Measurements from ENCODE around the gene CGB7. TPM values are rescaled to one million over a fixed set of nuclear protein-coding genes. Genes with fewer than 3 reads are reported as not detected.
"Not testable (repeated sequence)": the region's sequence is repeated elsewhere in the genome, so short reads cannot be mapped to it uniquely, and the experiment has no call there.

CGB7 gene
- total RNA-seq, 1 donor from 2014 or later = not detected

DNA sequence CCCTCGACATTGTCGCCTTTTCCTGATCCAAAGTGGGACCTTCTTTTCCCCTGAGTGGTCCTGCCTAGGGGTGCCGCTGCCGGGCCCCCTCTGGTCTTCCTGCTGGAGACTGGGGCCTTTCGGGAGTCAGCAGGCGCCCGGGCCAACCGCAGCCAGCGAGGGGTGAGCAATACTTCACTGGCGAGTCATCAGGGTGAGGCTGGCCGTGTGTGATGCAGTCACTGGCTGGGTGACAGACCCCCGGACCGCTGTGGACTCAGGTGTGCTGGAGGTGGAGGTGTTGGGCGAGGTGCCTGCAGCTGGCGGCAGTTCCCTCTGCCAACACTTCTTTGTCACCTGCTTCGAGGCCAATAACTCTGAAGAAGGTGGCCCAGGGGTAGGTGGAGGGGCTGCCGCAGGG, 15.4 kb downstream of the CGB7 start:
- Mint-ChIP-seq H3K4me1 (no peaks in the 10 kb centered on the region), H3K36me3 (ENCODE audit: low read depth) (no peaks in the 10 kb centered on the region), H3K9me3 (no peaks in the 10 kb centered on the region), H3K27me3 (ENCODE audit: low read depth) (no peaks in the 10 kb centered on the region), H3K27ac (ENCODE audit: unreplicated experiment) (no peak overlapping the region), H3K4me3 (no peak overlapping the region)
- TF ChIP-seq, protein P1, sequence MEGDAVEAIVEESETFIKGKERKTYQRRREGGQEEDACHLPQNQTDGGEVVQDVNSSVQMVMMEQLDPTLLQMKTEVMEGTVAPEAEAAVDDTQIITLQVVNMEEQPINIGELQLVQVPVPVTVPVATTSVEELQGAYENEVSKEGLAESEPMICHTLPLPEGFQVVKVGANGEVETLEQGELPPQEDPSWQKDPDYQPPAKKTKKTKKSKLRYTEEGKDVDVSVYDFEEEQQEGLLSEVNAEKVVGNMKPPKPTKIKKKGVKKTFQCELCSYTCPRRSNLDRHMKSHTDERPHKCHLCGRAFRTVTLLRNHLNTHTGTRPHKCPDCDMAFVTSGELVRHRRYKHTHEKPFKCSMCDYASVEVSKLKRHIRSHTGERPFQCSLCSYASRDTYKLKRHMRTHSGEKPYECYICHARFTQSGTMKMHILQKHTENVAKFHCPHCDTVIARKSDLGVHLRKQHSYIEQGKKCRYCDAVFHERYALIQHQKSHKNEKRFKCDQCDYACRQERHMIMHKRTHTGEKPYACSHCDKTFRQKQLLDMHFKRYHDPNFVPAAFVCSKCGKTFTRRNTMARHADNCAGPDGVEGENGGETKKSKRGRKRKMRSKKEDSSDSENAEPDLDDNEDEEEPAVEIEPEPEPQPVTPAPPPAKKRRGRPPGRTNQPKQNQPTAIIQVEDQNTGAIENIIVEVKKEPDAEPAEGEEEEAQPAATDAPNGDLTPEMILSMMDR (conservative IDR thresholded peaks at IDR 0.05) = no peak
- no peak for DNase-seq (ENCODE audit: low read depth, low spot score)

DNA sequence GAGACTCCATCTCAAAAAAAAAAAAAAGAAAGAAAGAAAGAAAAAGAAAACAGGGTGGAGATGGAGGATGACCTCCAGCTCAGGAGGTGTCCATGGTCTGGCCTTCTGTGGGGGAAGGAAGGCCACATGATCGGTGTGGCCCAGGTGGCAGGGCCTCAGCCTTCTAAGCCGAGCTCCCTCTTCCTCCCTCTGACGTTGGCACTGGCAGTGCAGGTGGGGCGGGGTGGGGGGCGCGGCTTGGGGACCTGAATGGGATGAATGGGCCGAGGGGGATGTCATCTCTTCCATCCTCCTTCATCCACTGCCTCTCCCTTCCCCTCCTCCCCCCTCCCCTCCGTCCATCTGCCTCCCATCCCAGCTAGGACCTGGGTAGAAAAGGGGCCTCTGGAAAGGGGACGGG, 17.8 kb downstream of the CGB7 start:
- not testable (repeated sequence) for H3K4me1 Mint-ChIP-seq

DNA sequence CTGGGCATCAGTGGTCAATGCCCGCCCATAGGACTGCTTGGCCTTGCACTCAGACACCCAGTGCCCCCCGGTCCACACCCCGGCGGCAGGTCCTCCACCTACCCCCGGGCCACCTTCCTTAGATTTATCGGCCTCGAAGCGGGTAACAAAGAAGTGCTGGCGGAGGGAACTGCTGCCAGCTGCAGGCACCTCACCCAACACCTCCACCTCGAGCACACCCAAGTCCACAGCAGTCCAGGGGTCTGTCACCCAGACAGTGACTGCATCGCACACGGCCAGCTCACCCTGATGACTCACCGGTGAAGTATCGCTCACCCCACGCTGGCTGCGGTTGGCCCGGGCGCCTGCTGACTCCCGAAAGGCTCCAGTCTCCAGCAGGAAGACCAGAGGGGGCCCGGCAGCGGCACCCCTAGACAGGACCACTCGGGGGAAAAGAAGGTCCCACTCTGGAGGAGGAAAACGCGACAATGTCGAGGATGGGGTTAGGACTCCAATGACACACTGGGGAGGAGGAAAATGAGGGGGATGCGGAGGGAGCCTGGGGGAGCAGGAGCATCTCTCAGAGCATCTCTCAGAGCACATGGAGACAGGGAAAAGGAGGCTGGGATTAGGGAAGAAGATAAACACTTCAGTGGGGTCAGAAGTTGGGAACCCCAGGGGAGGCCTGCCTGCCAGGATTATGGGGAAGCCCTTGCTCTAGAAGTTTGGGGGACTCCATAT, 18.8 kb downstream of the CGB7 start:
- not testable (repeated sequence) for H3K9me3 Mint-ChIP-seq; H3K27ac Mint-ChIP-seq (ENCODE audit: unreplicated experiment); DNase-seq (ENCODE audit: low read depth, low spot score); H3K4me3 Mint-ChIP-seq; H3K27me3 Mint-ChIP-seq (ENCODE audit: low read depth); H3K36me3 Mint-ChIP-seq (ENCODE audit: low read depth); H3K4me1 Mint-ChIP-seq

More for the DNA sequence above, 17.8 kb downstream of the CGB7 start:
- not testable (repeated sequence) for H3K27me3 Mint-ChIP-seq (ENCODE audit: low read depth); DNase-seq (ENCODE audit: low read depth, low spot score); H3K4me3 Mint-ChIP-seq; H3K36me3 Mint-ChIP-seq (ENCODE audit: low read depth); H3K9me3 Mint-ChIP-seq; H3K27ac Mint-ChIP-seq (ENCODE audit: unreplicated experiment)

DNA sequence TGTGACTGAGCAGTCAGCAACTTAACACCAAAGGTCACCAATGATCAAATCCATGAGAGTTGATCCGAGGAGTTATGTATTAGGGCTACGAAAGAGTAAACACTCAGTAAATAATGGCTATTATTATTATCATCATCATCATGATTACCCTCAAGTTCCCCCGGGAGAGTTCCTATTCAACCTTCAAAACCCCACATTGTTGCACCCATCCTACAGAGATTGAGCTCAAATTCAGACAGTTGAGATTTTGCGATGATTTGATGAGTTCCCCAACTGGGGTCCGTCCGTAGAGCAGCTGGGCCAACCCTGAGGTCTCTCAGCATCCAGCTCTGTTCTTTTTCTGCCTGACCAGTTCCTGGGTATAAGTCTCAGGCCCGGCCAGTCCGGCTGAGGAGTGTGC, 19.4 kb downstream of the CGB7 start:
- not testable (repeated sequence) for H3K9me3 Mint-ChIP-seq; H3K27me3 Mint-ChIP-seq (ENCODE audit: low read depth); H3K4me1 Mint-ChIP-seq; H3K27ac Mint-ChIP-seq (ENCODE audit: unreplicated experiment); H3K4me3 Mint-ChIP-seq; DNase-seq (ENCODE audit: low read depth, low spot score); H3K36me3 Mint-ChIP-seq (ENCODE audit: low read depth)

DNA sequence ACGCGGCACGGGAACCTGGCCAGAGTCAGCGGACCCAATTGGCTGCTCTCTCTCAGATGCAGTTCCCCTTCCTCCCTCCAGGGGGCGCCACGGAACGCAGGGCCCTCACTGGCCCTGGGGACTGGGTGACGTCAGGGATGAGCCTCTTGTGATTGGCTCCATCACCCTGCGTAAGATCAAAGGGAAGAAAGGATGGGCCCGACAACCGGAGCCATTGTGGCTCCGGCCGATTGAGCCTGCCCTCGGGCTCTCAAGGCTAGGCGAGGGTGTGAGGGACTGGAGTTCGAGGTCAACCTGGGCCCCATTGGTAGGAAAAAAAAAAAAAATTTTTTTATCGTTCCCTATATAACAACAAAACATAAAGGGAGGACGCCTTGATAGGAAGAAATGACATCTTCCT, 20.7 kb downstream of the CGB7 start, which contains the start of gene CGB1:
TSS of gene CGB1 (minus strand) at position 81 of the 400 bp plus-strand sequence. CDS start 184 bp downstream, outside the sequence.
- H3K4me3 Mint-ChIP-seq; H3K36me3 Mint-ChIP-seq (ENCODE audit: low read depth); H3K9me3 Mint-ChIP-seq; H3K4me1 Mint-ChIP-seq; H3K27ac Mint-ChIP-seq (ENCODE audit: unreplicated experiment); H3K27me3 Mint-ChIP-seq (ENCODE audit: low read depth); DNase-seq (ENCODE audit: low read depth, low spot score): not testable (repeated sequence)
- TF ChIP-seq, protein P1 (conservative IDR thresholded peaks at IDR 0.05) = peak; percentile 54

DNA sequence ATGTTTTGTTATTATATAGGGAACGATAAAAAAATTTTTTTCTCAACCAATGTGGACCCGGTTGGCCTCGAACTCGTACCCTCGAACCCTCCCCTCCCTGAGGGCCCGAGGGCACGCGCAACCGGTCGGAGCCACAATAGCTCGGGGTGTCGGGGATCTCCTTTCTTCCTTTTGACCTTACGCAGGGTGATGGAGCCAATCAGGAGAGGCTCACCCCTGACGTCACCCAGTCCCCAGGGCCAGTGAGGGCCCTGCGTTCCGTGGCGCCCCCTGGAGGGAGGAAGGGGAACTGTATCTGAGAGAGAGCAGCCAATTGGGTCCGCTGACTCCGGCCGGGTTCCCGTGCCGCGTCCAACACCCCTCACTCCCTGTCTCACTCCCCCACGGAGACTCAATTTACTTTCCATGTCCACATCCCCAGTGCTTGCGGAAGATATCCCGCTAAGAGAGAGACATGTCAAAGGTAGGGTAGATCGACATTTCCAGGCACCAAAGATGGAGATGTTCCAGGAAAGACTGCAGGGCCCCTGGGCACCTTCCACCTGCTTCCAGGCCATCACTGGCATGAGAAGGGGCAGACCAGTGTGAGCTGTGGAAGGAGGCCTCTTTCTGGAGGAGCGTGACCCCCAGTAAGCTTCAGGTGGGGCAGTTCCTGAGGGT, 25.8 kb downstream of the CGB7 start, which contains the start of gene CGB2:
TSS of gene CGB2 (plus strand) at position 249 of the 660 bp plus-strand sequence. CDS start at position 455, 206 bp downstream.
- TF ChIP-seq, protein P1 (conservative IDR thresholded peaks at IDR 0.05) = peak; percentile 54
- not testable (repeated sequence) for H3K27me3 Mint-ChIP-seq (ENCODE audit: low read depth); H3K36me3 Mint-ChIP-seq (ENCODE audit: low read depth); DNase-seq (ENCODE audit: low read depth, low spot score); H3K27ac Mint-ChIP-seq (ENCODE audit: unreplicated experiment); H3K4me3 Mint-ChIP-seq; H3K4me1 Mint-ChIP-seq; H3K9me3 Mint-ChIP-seq

DNA sequence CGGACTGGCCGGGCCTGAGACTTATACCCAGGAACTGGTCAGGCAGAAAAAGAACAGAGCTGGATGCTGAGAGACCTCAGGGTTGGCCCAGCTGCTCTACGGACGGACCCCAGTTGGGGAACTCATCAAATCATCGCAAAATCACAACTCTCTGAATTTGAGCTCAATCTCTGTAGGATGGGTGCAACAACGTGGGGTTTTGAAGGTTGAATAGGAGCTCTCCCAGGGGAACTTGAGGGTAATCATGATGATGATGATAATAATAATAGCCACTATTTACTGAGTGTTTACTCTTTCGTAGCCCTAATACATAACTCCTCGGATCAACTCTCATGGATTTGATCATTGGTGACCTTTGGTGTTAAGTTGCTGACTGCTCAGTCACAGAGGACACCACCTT, 27.2 kb downstream of the CGB7 start:
- not testable (repeated sequence) for H3K27me3 Mint-ChIP-seq (ENCODE audit: low read depth); H3K27ac Mint-ChIP-seq (ENCODE audit: unreplicated experiment); H3K36me3 Mint-ChIP-seq (ENCODE audit: low read depth); DNase-seq (ENCODE audit: low read depth, low spot score); H3K9me3 Mint-ChIP-seq; H3K4me1 Mint-ChIP-seq; H3K4me3 Mint-ChIP-seq

DNA sequence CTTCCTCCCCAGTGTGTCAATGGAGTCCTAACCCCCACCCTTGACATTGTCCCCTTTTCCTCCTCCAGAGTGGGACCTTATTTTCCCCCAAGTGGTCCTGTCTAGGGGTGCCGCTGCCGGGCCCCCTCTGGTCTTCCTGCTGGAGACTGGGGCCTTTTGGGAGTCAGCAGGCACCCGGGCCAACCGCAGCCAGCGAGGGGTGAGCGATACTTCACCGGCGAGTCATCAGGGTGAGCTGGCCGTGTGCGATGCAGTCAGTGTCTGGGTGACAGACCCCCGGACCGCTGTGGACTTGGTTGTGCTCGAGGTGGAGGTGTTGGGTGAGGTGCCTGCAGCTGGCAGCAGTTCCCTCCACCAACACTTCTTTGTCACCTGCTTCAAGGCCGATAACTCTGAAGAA, 27.8 kb downstream of the CGB7 start:
- not testable (repeated sequence) for H3K9me3 Mint-ChIP-seq; H3K27ac Mint-ChIP-seq (ENCODE audit: unreplicated experiment); H3K36me3 Mint-ChIP-seq (ENCODE audit: low read depth); H3K27me3 Mint-ChIP-seq (ENCODE audit: low read depth); DNase-seq (ENCODE audit: low read depth, low spot score); H3K4me1 Mint-ChIP-seq; H3K4me3 Mint-ChIP-seq

DNA sequence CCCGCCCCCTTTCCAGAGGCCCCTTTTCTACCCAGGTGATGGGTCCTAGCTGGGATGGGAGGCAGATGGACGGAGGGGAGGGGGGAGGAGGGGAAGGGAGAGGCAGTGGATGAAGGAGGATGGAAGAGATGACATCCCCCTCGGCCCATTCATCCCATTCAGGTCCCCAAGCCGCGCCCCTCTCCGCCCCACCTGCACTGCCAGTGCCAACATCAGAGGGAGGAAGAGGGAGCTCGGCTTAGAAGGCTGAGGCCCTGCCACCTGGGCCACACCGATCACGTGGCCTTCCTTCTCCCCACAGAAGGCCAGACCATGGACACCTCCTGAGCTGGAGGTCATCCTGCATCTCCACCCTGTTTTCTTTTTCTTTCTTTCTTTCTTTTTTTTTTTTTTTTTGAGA, 28.9 kb downstream of the CGB7 start:
- DNase-seq (ENCODE audit: low read depth, low spot score); H3K4me3 Mint-ChIP-seq; H3K4me1 Mint-ChIP-seq; H3K9me3 Mint-ChIP-seq; H3K36me3 Mint-ChIP-seq (ENCODE audit: low read depth); H3K27me3 Mint-ChIP-seq (ENCODE audit: low read depth); H3K27ac Mint-ChIP-seq (ENCODE audit: unreplicated experiment): not testable (repeated sequence)

DNA sequence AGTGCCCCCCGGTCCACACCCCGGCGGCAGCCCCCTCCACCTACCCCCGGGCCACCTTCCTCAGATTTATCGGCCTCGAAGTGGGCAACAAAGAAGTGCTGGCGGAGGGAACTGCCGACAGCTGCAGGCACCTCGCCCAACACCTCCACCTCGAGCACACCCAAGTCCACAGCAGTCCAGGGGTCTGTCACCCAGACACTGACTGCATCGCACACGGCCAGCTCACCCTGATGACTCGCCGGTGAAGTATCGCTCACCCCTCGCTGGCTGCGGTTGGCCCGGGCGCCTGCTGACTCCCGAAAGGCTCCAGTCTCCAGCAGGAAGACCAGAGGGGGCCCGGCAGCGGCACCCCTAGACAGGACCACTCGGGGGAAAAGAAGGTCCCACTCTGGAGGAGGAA, 31.9 kb downstream of the CGB7 start:
- not testable (repeated sequence) for H3K4me1 Mint-ChIP-seq; H3K4me3 Mint-ChIP-seq; H3K9me3 Mint-ChIP-seq; H3K36me3 Mint-ChIP-seq (ENCODE audit: low read depth); DNase-seq (ENCODE audit: low read depth, low spot score); H3K27ac Mint-ChIP-seq (ENCODE audit: unreplicated experiment)
- H3K27me3 Mint-ChIP-seq (ENCODE audit: low read depth) = peaks cover 19% of the 10 kb centered on the region

DNA sequence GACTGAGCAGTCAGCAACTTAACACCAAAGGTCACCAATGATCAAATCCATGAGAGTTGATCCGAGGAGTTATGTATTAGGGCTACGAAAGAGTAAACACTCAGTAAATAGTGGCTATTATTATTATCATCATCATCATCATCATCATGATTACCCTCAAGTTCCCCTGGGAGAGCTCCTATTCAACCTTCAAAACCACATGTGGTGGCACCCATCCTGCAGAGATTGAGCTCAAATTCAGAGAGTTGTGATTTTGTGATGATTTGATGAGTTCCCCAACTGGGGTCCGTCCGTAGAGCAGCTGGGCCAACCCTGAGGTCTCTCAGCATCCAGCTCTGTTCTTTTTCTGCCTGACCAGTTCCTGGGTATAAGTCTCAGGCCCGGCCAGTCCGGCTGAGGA, 32.5 kb downstream of the CGB7 start:
- H3K4me3 Mint-ChIP-seq; H3K9me3 Mint-ChIP-seq; H3K36me3 Mint-ChIP-seq (ENCODE audit: low read depth); H3K4me1 Mint-ChIP-seq; H3K27ac Mint-ChIP-seq (ENCODE audit: unreplicated experiment); DNase-seq (ENCODE audit: low read depth, low spot score): not testable (repeated sequence)
- H3K27me3 Mint-ChIP-seq (ENCODE audit: low read depth) = peaks cover 24% of the 10 kb centered on the region

All from neural crest cell (in vitro differentiated cells).